K562 (cell line): Measurements from ENCODE around the gene CSKMT. TPM values are rescaled to one million over a fixed set of nuclear protein-coding genes. Genes with fewer than 3 reads are reported as not detected.

ENCODE experiments used
- AFF4 ChIP-seq: sonication (generic); formaldehyde crosslinking; IDR thresholded peaks from 2 replicates; pipeline ENCODE4 v1.8.0; 2023; ENCODE audit warnings: mild to moderate bottlenecking, missing genetic modification reagents
- BCL6 ChIP-seq: fragments of 250-450 bp; sonication (Bioruptor Pico); IDR thresholded peaks from 2 replicates; pipeline ENCODE4 v1.4.0; 2020
- FOXA3 ChIP-seq, 2 experiments: fragments of 450-650 bp in 1 of 2; sonication (generic) in 1 of 2; formaldehyde crosslinking; IDR thresholded peaks in 1 of 2; conservative IDR thresholded peaks in 1 of 2; 2 replicates each; pipeline versions ENCODE4 v1.4.0 to v1.8.0; 2020 to 2022; ENCODE audit warnings: mild to moderate bottlenecking in 2 of 2, missing genetic modification reagents in 1 of 2
- HDAC8 ChIP-seq: fragments of 450-650 bp; IDR thresholded peaks from 2 replicates; pipeline ENCODE4 v1.6.1; 2016; ENCODE audit warnings: mild to moderate bottlenecking, missing genetic modification characterization, moderate library complexity, missing compliant biosample characterization
- HMGN3 ChIP-seq: IDR thresholded peaks from 2 replicates; pipeline ENCODE4 v1.6.1; 2011; ENCODE audit warnings: borderline replicate concordance, low read depth, mild to moderate bottlenecking, mixed read lengths, low read length; ENCODE audit not compliant: insufficient read length; ENCODE audit errors: extremely low read depth
- KAT2B ChIP-seq: IDR thresholded peaks from one replicate; pipeline ENCODE4 v1.6.1; 2012; ENCODE audit warnings: low read depth, mild to moderate bottlenecking, control low read depth, inconsistent platforms, low read length, moderate library complexity
- KHSRP ChIP-seq: fragments of 450-650 bp; IDR thresholded peaks from 2 replicates; pipeline ENCODE4 v1.6.1; 2017
- OTX1 ChIP-seq: fragments of 450-650 bp; formaldehyde crosslinking; IDR thresholded peaks from 2 replicates; pipeline ENCODE4 v1.4.0; 2022; ENCODE audit warnings: mild to moderate bottlenecking
- TAF7 ChIP-seq: fragments of 450-650 bp; IDR thresholded peaks from 2 replicates; pipeline ENCODE4 v1.6.1; 2016; ENCODE audit warnings: missing genetic modification characterization, missing compliant biosample characterization
- ZNF764 ChIP-seq: fragments of 250-450 bp; sonication (Bioruptor Pico); IDR thresholded peaks from 2 replicates; pipeline ENCODE4 v1.4.0; 2020; ENCODE audit warnings: low read depth, mild to moderate bottlenecking, moderate library complexity
- polyA plus RNA-seq, 8 experiments: library from polyadenylated mRNA; depleted of rRNA in 4 of 8; stranded (reverse) in 5 of 8; unstranded in 3 of 8; fragments of >200 nt; fragmentation: Nextera tagmentation in 2 of 8; fragmentation: Illumina TruSeq in 1 of 8; extraction: Ambion mirVana in 2 of 8; extraction: Trizol in 1 of 8; gene quantifications; 2 replicates each; pipeline versions ENCODE4 v1.2.1 to v1.2.3, GENCODE V29; 2011 to 2014; ENCODE audit warnings: inconsistent platforms in 1 of 8, missing spikeins in 1 of 8
- total RNA-seq, 7 experiments: library from RNA; depleted of rRNA in 6 of 7; stranded (reverse); fragments of >200 nt in 6 of 7; fragmentation: Illumina TruSeq in 2 of 7; extraction: Trizol in 2 of 7; gene quantifications; 2 replicates each; pipeline versions ENCODE4 v1.2.1 to v1.2.3, GENCODE V29; 2011 to 2021; ENCODE audit warnings: low replicate concordance in 1 of 7

The CSKMT gene
- total and polyA plus RNA-seq, 9 of the 15 experiments (the other 6 are each of a cell fraction or from before 2014, with no cell fraction given), result 10.3 to 108 (median 27.2) TPM

- TF ChIP-seq TAF7 (tag) (peak; percentile 76), HDAC8 (tag) (no peak), HMGN3 (peak; percentile 90), BCL6 (CRISPR knock-in tag) (no peak), FOXA3 (CRISPR knock-in tag; conservative IDR thresholded peaks at IDR 0.05 in 1 of 2, IDR thresholded peaks at IDR 0.05 in 1 of 2) (no peak), AFF4 (CRISPR knock-in tag) (no peak; the same call in 1 of the 2 replicates), KHSRP (0 out of 2 replicates have a peak, but pooled peaks have one; percentile 24), KAT2B (no peak), OTX1 (CRISPR knock-in tag) (no peak), ZNF764 (CRISPR knock-in tag) (no peak)
Observed at GRCh38 chr11:62665075-62665598, at the start of gene CSKMT, which contains the start of gene C11orf98 (continued).
